ENCODE data around the gene SH3GL1. TPM values are rescaled to one million over a fixed set of nuclear protein-coding genes. Genes with fewer than 3 reads are reported as not detected.
A peak's percentile ranks its signal among the peaks of the same experiment; 100 is the strongest.

SH3GL1 gene
- total and polyA plus RNA-seq, 8 donors, result 25.9 to 34.2 (median 27.6) TPM

- ATAC-seq (no peak), FAIRE-seq (no peak), DNase-seq (no peak)
- Histone ChIP-seq H3K4me3 (no peak overlapping the region), H3K36me3 (no peaks in the 10 kb centered on the region), H3K27me3 (no peaks in the 10 kb centered on the region), H3K27ac (no peak overlapping the region), H3K4me1 (no peaks in the 10 kb centered on the region), H3K9me3 (no peaks in the 10 kb centered on the region)
- no peak for TF ChIP-seq CTCF (IDR thresholded peaks at IDR 0.05)
- intact Hi-C loops (cut with DNase I), result no loop called here
- WGBS, 2 donors, result 91 to 94% methylated on average over 20 of the region's 20 CpGs
Measured at GRCh38 chr19:4428326-4428975, 28.1 kb upstream of the SH3GL1 start.

GRCh38 chr19:4425537-4425936, 25.2 kb upstream of the SH3GL1 start:
- intact Hi-C loops (cut with DNase I), result no loop called here
- WGBS, 2 donors, result 97 to 98% methylated on average over 6 of the region's 6 CpGs
- no peak for TF ChIP-seq CTCF (IDR thresholded peaks at IDR 0.05)
- Histone ChIP-seq H3K27ac (no peak overlapping the region), H3K4me3 (no peak overlapping the region), H3K9me3 (no peaks in the 10 kb centered on the region), H3K27me3 (no peaks in the 10 kb centered on the region), H3K36me3 (no peaks in the 10 kb centered on the region), H3K4me1 (no peaks in the 10 kb centered on the region)
- no peak for FAIRE-seq
- no peak for ATAC-seq
- no peak for DNase-seq

- Histone ChIP-seq H3K4me1 (no peaks in the 10 kb centered on the region), H3K36me3 (no peaks in the 10 kb centered on the region), H3K9me3 (no peaks in the 10 kb centered on the region), H3K27me3 (no peaks in the 10 kb centered on the region), H3K27ac (no peak overlapping the region), H3K4me3 (no peak overlapping the region)
- intact Hi-C loops (cut with DNase I), result no loop called here
- FAIRE-seq (no peak), ATAC-seq (no peak), DNase-seq (no peak)
- WGBS, 2 donors, result 93 to 95% methylated on average over 16 of the region's 16 CpGs
- no peak for TF ChIP-seq CTCF (IDR thresholded peaks at IDR 0.05)
Measured at GRCh38 chr19:4423416-4424126, 23.2 kb upstream of the SH3GL1 start.

GRCh38 chr19:4416268-4416667, 15.9 kb upstream of the SH3GL1 start:
- no peak for TF ChIP-seq CTCF (IDR thresholded peaks at IDR 0.05)
- FAIRE-seq (no peak), ATAC-seq (no peak), DNase-seq (no peak)
- Histone ChIP-seq H3K4me1 (peaks cover 0 to 4% (median 0%) of the 10 kb centered on the region in 3 donors), H3K27me3 (no peaks in the 10 kb centered on the region), H3K4me3 (no peak overlapping the region), H3K9me3 (no peaks in the 10 kb centered on the region), H3K27ac (no peak overlapping the region), H3K36me3 (no peaks in the 10 kb centered on the region)
- 93 to 94% methylated on average over 9 of the region's 9 CpGs for WGBS, 2 donors
- intact Hi-C loops (cut with DNase I), result no loop called here

GRCh38 chr19:4415352-4415751, 15.0 kb upstream of the SH3GL1 start:
- 72% methylated on average over 10 of the region's 10 CpGs for WGBS, 2 donors
- Histone ChIP-seq H3K27ac (no peak overlapping the region), H3K4me1 (peaks cover 0 to 4% (median 0%) of the 10 kb centered on the region in 3 donors), H3K27me3 (no peaks in the 10 kb centered on the region), H3K4me3 (no peak overlapping the region), H3K9me3 (no peaks in the 10 kb centered on the region), H3K36me3 (no peaks in the 10 kb centered on the region)
- TF ChIP-seq CTCF (IDR thresholded peaks at IDR 0.05), result no peak
- FAIRE-seq (no peak), DNase-seq (no peak), ATAC-seq (peak in 3 of 4 donors; percentile 23 to 38 (median 35))
- intact Hi-C loops (cut with DNase I), result no loop called here

Data from pancreas (tissue), 10 donors.